Measurements from ENCODE around the gene COMMD1.

DNA sequence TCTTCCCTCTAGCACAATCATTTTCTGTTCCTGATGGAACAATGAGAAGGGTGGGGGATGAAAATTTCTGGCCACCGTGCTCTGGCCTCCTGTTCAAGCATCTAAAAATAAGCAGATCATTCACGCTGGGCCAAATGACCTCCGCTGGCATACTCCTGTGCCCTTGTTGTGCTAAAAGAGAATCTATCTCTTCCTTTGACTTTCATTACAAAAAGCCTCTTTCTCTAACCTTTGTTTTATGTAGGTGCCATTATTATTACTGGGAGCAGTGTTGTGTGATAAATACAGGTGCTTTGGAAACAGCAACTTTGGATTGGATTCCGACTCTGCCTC lies 245.8 kb downstream of the COMMD1 start:
- TF ChIP-seq, protein P1, sequence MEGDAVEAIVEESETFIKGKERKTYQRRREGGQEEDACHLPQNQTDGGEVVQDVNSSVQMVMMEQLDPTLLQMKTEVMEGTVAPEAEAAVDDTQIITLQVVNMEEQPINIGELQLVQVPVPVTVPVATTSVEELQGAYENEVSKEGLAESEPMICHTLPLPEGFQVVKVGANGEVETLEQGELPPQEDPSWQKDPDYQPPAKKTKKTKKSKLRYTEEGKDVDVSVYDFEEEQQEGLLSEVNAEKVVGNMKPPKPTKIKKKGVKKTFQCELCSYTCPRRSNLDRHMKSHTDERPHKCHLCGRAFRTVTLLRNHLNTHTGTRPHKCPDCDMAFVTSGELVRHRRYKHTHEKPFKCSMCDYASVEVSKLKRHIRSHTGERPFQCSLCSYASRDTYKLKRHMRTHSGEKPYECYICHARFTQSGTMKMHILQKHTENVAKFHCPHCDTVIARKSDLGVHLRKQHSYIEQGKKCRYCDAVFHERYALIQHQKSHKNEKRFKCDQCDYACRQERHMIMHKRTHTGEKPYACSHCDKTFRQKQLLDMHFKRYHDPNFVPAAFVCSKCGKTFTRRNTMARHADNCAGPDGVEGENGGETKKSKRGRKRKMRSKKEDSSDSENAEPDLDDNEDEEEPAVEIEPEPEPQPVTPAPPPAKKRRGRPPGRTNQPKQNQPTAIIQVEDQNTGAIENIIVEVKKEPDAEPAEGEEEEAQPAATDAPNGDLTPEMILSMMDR (IDR thresholded peaks at IDR 0.05; ENCODE audit: insufficient read depth, low read length, poor library complexity, severe bottlenecking) = no peak
- no peak for TF ChIP-seq EZH2phosphoT487 (conservative IDR thresholded peaks at IDR 0.05; ENCODE audit: low read length)

Measured in SU-DHL-6 (cell line).